HG03159 (cell line): ENCODE data around the gene PDCD1.
"Not testable (repeated sequence)": the region's sequence is repeated elsewhere in the genome, so short reads cannot be mapped to it uniquely, and the experiment has no call there.

Source experiments
- ATAC-seq: cut with Tn5 transposase; IDR thresholded peaks from one replicate; pipeline ENCODE4 v1.9.1; 2021; ENCODE audit warnings: mild to moderate bottlenecking, moderate library complexity; ENCODE audit not compliant: unreplicated experiment

PDCD1 gene

DNA sequence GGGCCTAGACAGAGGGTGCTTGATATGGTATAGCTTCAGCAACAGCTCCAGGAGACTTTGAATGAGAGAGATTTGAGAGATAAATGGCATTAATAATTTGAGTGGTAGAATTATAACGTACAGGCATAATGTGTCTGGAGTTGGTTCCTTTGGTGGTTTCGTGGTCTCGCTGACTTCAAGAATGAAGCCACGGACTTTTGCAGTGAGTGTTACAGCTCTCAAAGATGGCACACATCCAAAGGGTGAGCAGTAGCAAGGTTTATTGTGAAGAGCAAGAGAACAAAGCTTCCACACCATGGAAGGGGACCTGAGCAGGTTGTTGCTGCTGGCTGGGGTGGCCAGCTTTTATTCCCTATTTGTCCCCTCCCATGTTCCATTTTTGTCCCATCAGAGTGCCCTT, 23.1 kb downstream of the PDCD1 start:
- ATAC-seq = no peak

DNA sequence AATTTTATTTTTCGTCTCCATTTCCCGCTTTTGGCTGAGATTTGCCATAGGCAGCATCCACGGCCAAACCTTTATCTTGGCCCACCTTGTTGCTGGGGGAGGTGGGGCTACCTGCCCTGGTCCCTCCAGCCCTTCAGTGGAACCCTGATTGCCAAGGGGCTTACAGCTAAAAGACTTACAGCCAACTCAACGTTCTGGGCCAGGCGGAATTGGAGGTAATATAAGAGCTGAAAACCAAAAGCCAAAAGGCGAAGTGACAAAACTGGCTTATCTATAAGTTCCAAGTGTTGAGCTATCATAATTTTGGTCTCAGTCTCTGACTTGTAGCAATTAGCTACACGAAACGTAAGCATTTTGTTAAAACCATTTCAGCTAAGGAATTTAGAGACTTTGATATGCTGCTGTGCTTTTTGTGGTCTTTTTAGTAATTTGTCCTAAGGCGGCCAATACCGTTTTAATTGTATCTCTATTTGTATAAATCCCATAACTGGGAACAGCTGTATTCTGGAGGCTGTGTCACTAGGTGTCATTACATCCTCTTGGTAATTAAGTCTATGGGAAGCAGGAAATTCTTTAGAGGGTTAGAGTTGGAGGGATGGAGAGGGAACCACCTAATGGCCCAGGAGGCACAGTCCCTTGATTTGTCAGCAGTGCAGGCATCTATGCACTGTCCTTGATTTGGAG, 24.0 kb downstream of the PDCD1 start:
- no peak for ATAC-seq

DNA sequence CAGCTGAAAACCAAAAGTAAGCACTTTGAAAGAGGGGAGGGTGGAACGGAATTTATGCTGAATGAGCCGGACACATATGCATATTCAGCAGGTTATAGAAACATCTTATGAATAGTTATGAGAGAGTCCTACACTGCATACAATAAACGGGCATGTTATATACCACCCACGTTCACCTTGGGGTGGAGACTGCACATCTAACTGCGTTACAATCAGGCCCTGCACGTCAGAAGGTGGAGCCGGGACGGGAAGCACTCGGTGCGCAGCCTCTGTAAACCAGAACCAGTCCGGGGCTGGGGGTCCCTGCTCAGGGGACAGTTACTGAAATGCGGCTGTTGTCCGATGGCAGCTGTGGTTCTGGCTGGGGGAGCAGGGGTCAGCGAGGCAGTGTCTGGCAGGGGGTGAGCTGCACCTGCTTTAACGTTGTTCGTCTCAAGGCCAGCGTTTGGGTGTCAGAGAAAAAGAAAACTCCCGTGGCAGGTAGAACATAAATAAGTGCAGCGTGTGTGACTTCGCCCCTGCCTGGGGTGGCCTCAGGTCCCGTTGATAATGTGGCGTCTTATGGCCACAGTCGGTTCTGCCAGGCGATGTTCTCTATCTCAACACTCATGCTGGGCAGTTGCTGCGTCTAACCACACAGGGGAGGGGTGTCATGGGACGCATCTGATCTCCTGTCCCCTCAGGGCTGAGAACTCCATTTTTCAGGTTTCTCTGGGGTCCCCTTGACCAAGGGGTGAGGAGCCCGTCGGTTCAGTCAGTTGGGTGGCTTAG, 24.8 kb downstream of the PDCD1 start:
- ATAC-seq = not testable (repeated sequence)

DNA sequence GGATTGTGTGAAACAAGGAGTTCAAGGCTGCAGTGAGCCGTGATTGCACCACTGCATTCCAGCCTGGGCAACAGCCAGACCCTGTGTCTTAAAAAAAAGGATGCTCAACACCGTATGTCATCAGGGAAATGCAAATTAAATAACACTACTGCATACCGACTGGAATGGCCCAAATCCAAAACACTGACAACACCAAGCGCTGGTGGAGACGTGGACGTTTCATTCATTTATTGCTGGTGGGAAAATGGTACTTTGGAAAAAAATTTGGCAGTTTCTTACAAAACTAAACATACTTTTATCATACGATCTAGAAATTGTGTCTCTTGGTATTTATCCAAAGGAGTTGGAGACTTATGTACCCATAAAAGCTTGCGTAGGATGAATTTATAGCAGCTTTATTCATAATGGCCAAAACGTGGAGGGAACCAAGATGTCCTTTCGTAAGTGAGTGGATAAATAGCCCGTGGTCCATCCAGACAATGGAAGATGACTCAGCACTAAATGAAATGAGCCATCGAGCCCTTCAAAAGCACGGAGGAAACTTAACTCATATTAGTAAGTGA, 25.5 kb downstream of the PDCD1 start:
- ATAC-seq = no peak

DNA sequence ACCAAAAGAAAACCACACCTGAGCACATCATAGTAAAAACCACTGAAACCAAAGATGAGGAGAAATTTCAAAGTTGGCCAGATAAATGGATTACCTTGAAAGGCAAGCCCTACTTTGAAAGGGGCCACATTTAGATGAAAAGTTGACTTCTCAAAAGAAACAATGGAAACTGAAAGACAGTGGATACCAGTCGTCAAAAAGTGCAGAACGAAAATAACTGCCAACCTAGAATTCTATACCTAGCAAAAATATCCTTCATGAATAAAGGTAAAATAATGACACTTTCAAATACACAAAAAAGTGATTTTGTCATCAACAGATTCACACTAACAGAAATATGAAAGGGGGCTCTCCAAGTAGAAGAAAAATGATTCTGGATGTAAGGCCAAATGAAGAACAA, 31.3 kb downstream of the PDCD1 start:
- no peak for ATAC-seq

DNA sequence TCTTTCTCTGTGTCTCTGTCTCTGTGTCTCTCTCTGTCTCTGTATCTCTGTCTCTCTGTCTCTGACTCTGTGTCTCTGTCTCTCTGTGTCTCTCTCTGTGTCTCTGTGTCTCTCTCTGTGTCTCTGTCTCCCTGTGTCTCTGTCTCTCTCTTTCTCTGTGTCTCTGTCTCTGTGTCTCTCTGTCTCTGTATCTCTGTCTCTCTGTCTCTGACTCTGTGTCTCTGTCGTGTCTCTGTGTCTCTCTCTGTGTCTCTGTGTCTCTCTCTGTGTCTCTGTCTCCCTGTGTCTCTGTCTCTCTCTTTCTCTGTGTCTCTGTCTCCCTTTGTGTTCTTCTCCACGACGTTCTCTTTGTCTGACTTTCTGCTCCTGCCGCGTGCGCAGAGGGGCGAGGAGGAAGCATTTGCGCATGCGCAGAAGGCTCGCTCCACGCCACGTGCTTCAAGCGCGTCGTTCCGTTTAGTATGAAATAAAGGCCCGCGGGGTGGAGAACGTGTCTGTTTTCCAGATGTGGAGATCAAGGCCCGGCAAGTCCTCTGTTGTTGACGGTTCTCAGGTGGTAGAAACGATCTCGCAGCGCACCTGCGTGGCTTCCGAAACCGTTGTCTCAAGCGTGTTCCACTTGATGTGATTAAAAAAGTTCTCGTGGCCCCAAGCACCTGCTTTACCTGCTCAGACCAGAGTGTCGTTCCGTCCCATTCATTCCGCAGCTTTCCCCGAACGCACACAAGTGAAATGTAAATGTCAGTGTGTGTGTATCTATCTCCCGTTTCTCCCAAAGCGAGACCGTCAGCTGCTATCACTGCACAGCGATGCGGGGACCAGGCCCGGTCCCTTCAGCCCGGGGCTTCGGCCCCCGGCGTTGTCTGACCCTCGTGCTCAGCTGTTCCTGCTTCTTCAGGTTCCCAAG, 34.9 kb downstream of the PDCD1 start:
- ATAC-seq = not testable (repeated sequence)

DNA sequence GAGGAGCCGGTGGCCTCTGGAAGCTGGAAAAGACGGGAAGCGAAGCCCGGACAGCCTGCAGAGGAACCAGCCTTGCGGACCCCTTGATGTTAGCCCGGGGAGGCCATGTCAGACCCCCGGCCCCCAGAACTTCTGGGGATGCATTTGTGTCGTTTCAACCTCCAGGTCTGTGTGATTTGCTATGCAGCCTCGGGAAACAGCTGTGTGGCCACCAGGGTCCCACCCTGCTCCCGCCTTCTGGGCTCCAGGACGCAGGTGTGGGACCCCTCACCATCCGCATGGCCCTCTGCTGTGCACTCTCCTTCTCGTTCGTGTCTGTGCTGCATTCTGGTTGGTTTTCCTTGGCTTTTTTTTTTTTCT, 36.5 kb downstream of the PDCD1 start:
- ATAC-seq = no peak

DNA sequence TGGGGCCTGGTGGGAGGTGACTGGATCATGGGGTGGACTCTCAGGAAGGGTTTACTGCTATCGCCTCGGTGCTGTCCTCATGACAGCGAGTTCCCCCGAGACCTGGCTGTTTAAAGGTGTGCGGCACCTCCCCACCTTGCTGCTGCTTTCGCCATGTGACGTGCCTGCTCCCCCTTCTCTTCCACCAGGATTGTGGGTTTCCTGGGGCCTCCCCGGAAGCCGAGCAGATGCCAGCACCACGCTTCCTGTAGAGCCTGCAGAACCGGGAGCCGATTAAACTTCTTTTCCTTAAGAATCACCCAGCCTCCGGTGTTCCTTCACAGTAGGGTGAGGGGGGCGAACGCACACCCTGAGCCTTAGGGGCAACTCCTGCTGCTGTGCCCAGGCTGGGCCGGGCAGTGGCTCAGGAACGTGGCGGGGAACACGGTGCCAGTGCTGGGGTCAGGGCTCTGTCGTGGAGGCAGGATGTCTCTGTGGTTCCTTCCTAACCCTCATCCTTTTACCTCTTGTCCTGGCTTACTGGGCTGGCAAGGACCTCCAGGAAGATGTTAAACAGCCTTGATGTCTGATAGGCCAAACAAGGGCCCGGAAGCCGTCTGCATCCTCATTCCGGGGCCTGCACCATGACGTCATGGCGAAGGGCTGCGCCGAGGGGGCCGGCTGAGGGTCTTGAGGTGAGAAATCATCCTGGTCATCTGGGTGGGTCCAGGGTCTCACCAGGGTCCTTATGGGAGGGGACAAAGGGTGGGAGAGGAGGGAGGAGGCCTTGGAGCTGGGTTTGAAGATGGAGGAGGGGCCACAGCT, 37.0 kb downstream of the PDCD1 start:
- no peak for ATAC-seq

DNA sequence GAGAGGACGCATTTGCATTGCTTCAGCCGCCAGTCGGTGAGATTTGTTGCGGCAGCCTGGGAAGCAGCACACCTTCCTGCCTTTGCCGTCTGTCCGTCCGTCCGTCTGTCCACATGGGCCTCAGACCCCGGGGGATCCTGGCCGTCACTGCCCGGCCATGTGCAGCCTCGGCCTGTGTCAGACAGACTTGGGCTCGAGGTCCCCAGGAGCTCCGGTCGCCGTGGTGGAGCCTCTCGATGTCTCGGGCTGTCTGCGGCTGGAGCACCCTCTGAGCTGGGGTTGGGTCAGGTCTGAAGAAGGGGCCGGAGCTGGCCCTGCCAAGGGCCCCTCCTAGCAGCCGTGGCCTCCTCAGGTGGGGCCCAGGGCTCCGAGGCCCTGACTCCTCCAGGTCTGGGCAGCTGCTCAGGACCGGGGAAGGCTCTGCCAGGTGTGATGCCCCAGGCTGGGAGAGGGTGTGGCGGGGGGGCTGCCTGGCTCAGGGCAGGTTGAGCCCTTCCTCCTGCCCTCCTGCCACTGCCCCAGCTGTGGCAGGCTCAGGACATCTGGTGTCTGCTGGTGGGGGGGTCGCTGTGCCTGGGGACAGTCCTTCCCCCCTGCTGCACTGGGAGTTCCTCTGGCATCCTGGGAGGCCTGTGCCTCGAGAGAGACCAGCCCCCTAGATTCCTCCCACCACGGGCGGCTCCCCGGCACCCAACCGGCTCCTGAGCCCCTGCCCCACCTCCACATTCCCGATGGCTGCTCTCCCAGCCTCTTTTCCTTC, 37.9 kb downstream of the PDCD1 start:
- no peak for ATAC-seq

DNA sequence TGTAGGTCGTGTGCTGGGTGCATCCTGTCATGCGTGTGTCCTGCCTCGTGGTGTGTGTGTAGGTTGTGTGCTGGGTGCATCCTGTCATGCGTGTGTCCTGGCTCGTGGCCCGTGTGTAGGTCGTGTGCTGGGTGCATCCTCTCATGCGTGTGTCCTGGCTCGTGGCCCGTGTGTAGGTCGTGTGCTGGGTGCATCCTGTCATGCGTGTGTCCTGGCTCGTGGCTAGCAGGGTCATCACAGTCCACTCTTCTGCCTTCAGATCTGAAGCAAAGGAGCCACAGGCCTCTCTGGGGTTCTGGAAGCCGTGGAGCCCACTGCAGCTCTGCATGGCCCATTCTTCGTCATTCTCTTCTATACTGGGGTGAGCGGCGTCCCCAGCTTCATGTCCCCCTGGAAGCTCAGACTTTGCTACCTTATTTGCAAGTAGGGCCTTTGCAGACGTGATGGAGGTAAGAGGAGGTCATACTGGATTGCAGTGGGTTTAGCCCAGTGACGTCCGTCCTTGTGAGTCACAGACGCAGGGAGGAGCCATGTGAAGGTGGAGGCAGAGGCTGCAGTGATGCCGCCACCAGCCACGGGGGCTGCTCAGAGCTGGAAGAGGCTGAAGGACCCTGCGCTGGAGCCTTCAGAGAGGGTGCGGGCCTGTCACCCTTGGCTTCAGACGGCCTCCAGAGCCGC, 38.6 kb downstream of the PDCD1 start:
- not testable (repeated sequence) for ATAC-seq

DNA sequence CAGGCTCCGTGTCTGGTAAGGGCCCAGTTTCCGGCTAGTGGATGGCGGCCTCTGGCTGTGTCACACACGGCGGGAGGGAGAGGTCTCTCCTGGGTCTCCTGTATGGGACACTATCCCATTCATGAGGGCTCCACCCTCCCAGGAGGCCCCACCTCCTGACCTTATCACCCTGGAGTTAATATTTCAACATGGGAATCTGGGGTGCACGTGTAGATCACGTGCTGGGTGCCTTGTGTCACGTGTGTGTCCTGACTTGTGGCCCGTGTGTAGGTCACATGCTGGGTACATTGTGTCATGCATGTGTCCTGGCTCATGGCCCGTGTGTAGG, 39.8 kb downstream of the PDCD1 start:
- no peak for ATAC-seq

DNA sequence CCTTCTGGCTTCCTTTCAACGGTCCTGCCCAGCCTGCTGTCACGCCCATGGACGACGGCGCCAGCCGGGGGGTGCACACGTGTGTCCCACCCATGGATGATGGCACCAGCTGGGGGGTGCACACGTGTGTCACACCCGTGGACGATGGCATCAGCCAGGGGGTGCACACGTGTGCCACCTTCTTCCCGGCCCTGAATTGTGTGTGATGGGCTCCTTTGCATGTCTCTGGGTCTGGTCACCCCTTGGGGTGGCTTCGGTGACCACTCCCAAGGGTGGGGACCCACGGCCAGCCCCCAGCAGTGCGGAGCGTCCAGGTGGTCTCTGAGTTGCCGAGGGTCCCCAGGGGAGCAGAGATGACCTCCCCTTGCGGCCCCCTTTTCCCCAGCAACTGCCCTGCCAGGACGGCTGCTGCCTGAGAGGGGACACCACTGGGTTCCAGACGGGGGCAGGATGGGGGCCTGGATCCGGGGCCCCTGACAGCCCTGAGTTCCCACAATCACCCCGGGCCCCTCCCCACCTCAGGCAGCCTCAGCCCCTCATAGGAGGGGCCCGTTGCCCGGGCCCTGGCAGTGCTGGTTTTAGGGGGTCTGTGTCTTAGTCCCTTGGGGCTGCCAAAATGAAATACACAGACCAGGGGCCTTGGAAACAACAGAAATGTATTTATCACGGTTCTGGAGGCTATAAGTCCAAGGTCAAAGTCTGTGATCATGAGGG, 40.3 kb downstream of the PDCD1 start:
- ATAC-seq = no peak

DNA sequence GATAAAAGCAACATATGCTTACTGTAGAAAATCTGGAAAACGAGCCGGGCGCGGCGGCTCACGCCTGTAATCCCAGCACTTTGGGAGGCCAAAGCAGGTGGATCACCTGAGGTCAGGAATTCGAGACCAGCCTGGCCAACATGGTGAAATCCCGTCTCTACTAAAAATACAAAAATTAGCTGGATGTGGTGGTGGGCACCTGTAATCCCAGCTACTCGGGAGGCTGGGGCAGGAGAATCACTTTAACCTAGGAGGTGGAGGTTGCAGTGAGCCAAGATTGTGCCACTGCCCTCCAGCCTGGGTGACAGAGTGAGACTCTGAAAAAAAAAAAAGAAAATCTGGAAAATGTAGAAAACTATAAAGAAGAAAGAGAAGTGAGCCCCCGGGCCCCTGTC, 40.9 kb downstream of the PDCD1 start:
- not testable (repeated sequence) for ATAC-seq

DNA sequence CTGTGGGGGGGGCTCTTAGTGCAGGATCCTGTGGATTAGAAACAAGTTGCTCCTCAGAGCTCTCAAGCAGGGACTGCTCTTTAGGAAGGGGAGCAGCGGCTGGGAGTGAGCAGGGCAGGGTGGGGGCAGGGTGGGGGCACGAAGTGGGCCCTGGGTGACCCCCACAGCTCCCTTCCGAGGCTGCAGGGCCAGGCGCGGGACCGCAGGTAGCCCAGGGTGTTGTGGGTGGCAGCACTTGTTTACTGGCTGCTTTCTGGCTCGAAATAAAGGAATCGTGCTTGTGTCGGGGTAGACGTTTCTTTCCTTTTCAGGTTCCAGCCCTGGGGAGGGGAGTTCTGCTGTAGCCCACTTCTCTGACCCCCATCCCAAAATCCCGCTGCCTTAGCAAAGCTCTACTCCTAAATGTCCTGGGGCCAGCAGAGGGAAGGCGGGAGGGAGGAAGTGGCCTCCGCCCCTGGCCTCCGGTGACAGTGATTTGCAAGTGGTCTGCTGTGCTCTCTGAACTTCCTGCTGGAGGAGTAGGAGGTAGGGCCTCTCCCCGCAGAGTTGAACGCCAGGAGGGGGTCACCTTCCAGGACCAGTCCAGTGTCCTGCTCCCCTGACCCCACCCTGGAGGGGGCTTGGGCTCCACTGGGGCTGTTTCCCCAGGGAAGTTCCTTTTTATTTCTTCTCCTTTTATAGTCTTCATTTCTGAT, 41.4 kb downstream of the PDCD1 start:
- no peak for ATAC-seq

DNA sequence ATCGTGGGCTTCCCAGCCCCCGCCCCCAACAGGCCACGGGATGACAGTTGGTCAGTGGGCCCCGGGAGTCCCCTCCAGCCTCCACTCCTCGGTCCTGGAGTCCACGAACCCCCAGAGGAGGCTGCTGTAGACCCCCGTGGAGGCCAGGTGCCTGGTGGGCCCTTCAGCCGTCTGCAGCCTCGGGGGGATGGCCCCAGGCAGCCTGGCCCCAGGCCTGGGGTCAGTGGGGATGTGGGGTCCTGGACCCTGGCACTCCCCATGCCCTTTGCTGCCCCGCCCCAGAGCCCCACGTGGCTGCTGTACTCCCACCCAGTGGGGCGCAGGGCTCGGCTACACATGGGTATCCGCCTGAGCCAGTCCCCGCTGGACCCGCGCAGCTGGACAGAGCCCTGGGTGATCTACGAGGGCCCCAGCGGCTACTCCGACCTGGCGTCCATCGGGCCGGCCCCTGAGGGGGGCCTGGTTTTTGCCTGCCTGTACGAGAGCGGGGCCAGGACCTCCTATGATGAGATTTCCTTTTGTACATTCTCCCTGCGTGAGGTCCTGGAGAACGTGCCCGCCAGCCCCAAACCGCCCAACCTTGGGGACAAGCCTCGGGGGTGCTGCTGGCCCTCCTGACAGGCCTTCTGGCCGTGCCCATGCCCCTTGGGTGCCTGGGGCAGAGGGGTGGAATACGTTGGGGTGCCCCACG, 42.1 kb downstream of the PDCD1 start:
- ATAC-seq = no peak

DNA sequence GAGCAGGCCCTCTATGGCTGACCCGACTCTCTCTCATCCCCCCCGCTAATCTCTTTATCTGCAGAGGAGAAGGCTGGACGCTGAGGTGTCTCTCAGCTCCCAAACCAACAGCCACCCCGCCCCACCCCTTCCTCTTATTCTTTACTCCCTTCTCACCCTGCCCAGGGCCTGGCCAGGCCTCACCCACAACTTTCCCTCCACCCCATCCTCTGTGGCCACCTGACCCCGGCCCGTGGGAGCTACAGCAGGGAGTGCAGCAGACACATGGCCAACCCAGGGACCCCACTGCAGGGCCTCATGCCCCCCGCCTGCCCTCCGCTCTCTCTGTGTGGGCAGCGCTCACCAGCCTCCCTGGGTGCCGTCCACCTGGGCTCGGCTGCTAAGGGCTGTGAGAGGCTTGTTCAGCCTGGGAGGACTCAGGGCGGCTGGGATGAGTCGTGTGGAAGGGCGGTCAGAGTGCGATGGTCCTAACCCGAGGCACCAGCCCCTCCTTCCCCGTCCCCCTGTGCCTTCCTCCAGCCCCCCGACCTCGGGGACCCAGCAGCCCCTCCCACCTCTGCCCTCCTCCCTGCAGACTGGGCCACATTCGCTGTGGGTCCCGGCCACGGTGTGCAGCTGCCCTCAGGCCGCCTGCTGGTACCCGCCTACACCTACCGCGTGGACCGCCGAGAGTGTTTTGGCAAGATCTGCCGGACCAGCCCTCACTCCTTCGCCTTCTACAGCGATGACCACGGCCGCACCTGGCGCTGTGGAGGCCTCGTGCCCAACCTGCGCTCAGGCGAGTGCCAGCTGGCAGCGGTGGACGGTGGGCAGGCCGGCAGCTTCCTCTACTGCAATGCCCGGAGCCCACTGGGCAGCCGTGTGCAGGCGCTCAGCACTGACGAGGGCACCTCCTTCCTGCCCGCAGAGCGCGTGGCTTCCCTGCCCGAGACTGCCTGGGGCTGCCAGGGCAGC, 42.9 kb downstream of the PDCD1 start:
- no peak for ATAC-seq
